Measurements from ENCODE around the gene WDR59. TPM values are rescaled to one million over a fixed set of nuclear protein-coding genes. Genes with fewer than 3 reads are reported as not detected.
A peak's percentile ranks its signal among the peaks of the same experiment; 100 is the strongest.
"Not testable (repeated sequence)": the region's sequence is repeated elsewhere in the genome, so short reads cannot be mapped to it uniquely, and the experiment has no call there.

WDR59 gene
- polyA plus RNA-seq (2013, experiment 1 of 2), result 51.8 TPM
- polyA plus RNA-seq (2013, experiment 2 of 2), result 49.5 TPM

- peak within 1 kb of the TSS; percentile 49 for H3K27ac ChIP-seq (ENCODE audit: low read depth, low read length, severe bottlenecking)
- 1 to 2% methylated on average over 45 to 53 of the region's 68 CpGs for WGBS, 2 experiments (ENCODE audit: insufficient coverage in 2 of 2)
- no peaks in the 10 kb centered on the region for H3K9me3 ChIP-seq (ENCODE audit: control insufficient read depth, low read length)
- peak within 1 kb of the TSS; percentile 98 for H3K4me3 ChIP-seq (ENCODE audit: extremely low read depth, insufficient read depth, low read length, poor library complexity, severe bottlenecking)
- peaks cover 13% of the 10 kb centered on the region for H3K36me3 ChIP-seq (ENCODE audit: control insufficient read depth, insufficient read depth, low read length)
- no peaks in the 10 kb centered on the region for H3K4me1 ChIP-seq (ENCODE audit: control insufficient read depth, insufficient read depth, low read length, poor library complexity, severe bottlenecking)
These were observed at the start of gene WDR59 for GRCh38 chr16:74984529-74985296. WDR59 (minus strand) TSS chr16:74985123; CDS start chr16:74985017, 106 bp downstream.

DNA sequence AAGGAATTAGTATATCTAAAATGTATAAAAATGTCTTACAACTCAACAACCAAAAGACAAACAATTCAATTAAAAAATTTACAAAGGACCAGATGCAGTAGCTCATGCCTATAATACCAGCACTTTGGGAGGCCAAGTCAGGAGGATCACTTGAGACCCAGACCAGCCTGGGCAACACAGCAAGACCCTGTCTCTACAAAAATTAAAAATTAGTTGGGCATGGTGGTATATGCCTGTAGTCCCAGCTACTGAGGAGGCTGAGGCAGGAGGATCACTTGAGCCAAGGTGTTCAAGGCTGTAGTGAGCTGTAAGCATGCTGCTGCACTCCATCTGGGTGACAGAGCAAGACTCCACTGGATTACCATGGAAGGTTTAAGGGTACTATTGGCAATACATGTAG is 47.7 kb upstream of the WDR59 start:
- H3K27ac ChIP-seq (ENCODE audit: low read depth, low read length, severe bottlenecking), result no peak overlapping the region
- no peaks in the 10 kb centered on the region for H3K9me3 ChIP-seq (ENCODE audit: control insufficient read depth, low read length)
- peaks cover 3% of the 10 kb centered on the region for H3K36me3 ChIP-seq (ENCODE audit: control insufficient read depth, insufficient read depth, low read length)
- no peaks in the 10 kb centered on the region for H3K4me1 ChIP-seq (ENCODE audit: control insufficient read depth, insufficient read depth, low read length, poor library complexity, severe bottlenecking)
- no peak overlapping the region for H3K4me3 ChIP-seq (ENCODE audit: extremely low read depth, insufficient read depth, low read length, poor library complexity, severe bottlenecking)

DNA sequence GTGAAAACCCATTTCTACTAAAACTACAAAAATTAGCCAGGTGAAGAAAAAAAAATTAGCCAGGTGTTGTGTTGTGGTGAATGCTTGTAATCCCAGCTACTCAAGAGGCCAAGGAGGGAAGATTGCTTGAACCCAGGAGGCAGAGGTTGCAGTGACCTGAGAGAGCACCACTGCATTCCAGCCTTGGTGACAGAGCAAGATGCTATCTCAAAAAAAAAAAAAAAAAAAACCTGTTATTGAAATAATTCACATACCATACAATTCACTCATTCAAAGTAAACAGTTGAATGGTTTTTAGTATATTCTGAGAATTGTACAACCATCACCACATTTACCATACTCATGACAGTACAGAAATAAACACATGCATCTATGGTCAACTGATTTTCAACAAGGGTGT is 44.9 kb upstream of the WDR59 start:
- no peak overlapping the region for H3K27ac ChIP-seq (ENCODE audit: low read depth, low read length, severe bottlenecking)

DNA sequence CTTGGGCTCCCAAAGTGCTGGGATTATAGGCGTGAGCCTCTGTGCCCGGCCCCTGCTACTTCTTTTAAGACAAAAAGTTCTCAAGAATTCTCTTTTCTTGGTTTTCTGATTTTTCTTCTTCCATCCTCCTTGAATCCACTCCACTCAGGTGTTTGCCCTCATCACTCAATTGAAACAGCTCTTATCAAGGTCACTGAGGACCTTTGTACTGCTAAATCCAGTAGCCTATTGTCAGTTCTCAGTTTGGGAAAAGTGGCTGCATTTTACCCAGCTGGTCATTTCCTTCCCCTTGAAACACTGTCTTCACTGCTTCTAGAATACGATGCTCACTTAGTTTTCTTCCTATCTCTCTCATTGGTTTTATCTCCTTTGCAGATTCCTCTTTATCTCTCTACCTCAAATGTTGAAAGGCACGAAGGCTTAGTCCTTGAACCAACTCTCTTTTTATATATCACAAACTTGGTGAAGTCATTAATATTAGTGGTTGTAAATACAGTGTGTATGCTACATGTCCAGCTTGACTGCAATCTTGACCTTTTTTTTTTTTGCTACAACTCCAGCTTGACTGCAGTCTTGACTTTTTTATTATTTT is 43.7 kb upstream of the WDR59 start:
- H3K27ac ChIP-seq (ENCODE audit: low read depth, low read length, severe bottlenecking), result no peak overlapping the region
- 94 to 96% methylated on average over 3 of the region's 4 CpGs for WGBS, 2 experiments (ENCODE audit: insufficient coverage in 2 of 2)
- H3K4me3 ChIP-seq (ENCODE audit: extremely low read depth, insufficient read depth, low read length, poor library complexity, severe bottlenecking), result no peak overlapping the region
- no peaks in the 10 kb centered on the region for H3K36me3 ChIP-seq (ENCODE audit: control insufficient read depth, insufficient read depth, low read length)
- peaks cover 3% of the 10 kb centered on the region for H3K4me1 ChIP-seq (ENCODE audit: control insufficient read depth, insufficient read depth, low read length, poor library complexity, severe bottlenecking)
- no peaks in the 10 kb centered on the region for H3K9me3 ChIP-seq (ENCODE audit: control insufficient read depth, low read length)

More for the DNA sequence above, 44.9 kb upstream of the WDR59 start:
- Histone ChIP-seq H3K4me1 (ENCODE audit: control insufficient read depth, insufficient read depth, low read length, poor library complexity, severe bottlenecking) (peaks cover 3% of the 10 kb centered on the region), H3K9me3 (ENCODE audit: control insufficient read depth, low read length) (no peaks in the 10 kb centered on the region), H3K36me3 (ENCODE audit: control insufficient read depth, insufficient read depth, low read length) (no peaks in the 10 kb centered on the region), H3K4me3 (ENCODE audit: extremely low read depth, insufficient read depth, low read length, poor library complexity, severe bottlenecking) (no peak overlapping the region)

DNA sequence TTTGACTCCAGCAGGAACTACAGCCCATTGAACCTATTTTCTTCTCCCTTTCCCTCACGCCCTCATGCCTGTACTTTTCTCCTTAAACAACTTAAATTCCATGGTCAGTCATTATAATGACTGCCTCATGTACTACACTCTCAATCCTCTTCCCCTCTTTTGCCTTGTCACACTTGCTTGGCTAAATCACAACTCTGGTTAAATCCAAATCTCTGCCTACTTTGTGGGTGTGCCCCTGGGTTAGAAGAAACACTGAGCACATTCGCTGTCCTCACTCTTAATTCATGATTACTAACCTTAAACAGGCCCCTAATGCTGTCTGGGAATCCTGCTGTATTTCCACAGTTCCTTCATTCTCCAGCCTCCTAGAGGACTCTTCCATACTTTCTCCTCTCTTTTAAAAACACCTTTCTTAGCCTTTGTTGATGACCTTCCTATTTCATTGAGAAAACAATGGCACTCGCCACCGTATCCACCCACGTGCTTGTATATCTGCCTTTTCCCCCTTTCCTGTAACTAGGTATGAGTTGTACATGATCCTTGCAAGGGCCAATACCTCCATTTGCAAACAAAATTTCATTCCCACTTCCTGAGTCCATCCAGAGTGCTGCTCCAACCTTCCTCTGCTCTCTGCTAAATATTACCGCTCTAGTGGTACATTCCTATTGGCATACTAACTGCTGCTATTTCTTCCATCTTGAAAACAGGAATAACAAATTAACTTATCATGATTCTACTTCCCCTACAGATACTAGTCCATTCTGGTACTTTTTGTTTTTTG is 42.8 kb upstream of the WDR59 start:
- WGBS, 2 experiments (ENCODE audit: insufficient coverage in 2 of 2), result 95 to 97% methylated on average over 3 to 4 of the region's 6 CpGs
- no peak overlapping the region for H3K27ac ChIP-seq (ENCODE audit: low read depth, low read length, severe bottlenecking)
- H3K9me3 ChIP-seq (ENCODE audit: control insufficient read depth, low read length), result no peaks in the 10 kb centered on the region
- peaks cover 3% of the 10 kb centered on the region for H3K4me1 ChIP-seq (ENCODE audit: control insufficient read depth, insufficient read depth, low read length, poor library complexity, severe bottlenecking)
- H3K4me3 ChIP-seq (ENCODE audit: extremely low read depth, insufficient read depth, low read length, poor library complexity, severe bottlenecking), result no peak overlapping the region
- H3K36me3 ChIP-seq (ENCODE audit: control insufficient read depth, insufficient read depth, low read length), result no peaks in the 10 kb centered on the region

- no peaks in the 10 kb centered on the region for H3K9me3 ChIP-seq (ENCODE audit: control insufficient read depth, low read length)
- peaks cover 3% of the 10 kb centered on the region for H3K4me1 ChIP-seq (ENCODE audit: control insufficient read depth, insufficient read depth, low read length, poor library complexity, severe bottlenecking)
- 100% methylated on average over 1 of the region's 2 CpGs; no CpG with 5 or more reads in 1 of the 2 experiments for WGBS, 2 experiments (ENCODE audit: insufficient coverage in 2 of 2)
- no peak overlapping the region for H3K27ac ChIP-seq (ENCODE audit: low read depth, low read length, severe bottlenecking)
- H3K4me3 ChIP-seq (ENCODE audit: extremely low read depth, insufficient read depth, low read length, poor library complexity, severe bottlenecking), result no peak overlapping the region
- no peaks in the 10 kb centered on the region for H3K36me3 ChIP-seq (ENCODE audit: control insufficient read depth, insufficient read depth, low read length)
These were observed 42.0 kb upstream of the WDR59 start for GRCh38 chr16:75026892-75027391.

GRCh38 chr16:75026239-75026891 is 41.4 kb upstream of the WDR59 start:
- H3K9me3 ChIP-seq (ENCODE audit: control insufficient read depth, low read length); H3K4me1 ChIP-seq (ENCODE audit: control insufficient read depth, insufficient read depth, low read length, poor library complexity, severe bottlenecking); H3K4me3 ChIP-seq (ENCODE audit: extremely low read depth, insufficient read depth, low read length, poor library complexity, severe bottlenecking); H3K36me3 ChIP-seq (ENCODE audit: control insufficient read depth, insufficient read depth, low read length); H3K27ac ChIP-seq (ENCODE audit: low read depth, low read length, severe bottlenecking): not testable (repeated sequence)
- 88 to 98% methylated on average over 5 to 7 of the region's 10 CpGs for WGBS, 2 experiments (ENCODE audit: insufficient coverage in 2 of 2)

- 96 to 100% methylated on average over 1 to 2 of the region's 3 CpGs for WGBS, 2 experiments (ENCODE audit: insufficient coverage in 2 of 2)
- peaks cover 8% of the 10 kb centered on the region for H3K9me3 ChIP-seq (ENCODE audit: control insufficient read depth, low read length)
- H3K36me3 ChIP-seq (ENCODE audit: control insufficient read depth, insufficient read depth, low read length), result peaks cover 6% of the 10 kb centered on the region
- H3K27ac ChIP-seq (ENCODE audit: low read depth, low read length, severe bottlenecking), result no peak overlapping the region
- peaks cover 3% of the 10 kb centered on the region for H3K4me1 ChIP-seq (ENCODE audit: control insufficient read depth, insufficient read depth, low read length, poor library complexity, severe bottlenecking)
- H3K4me3 ChIP-seq (ENCODE audit: extremely low read depth, insufficient read depth, low read length, poor library complexity, severe bottlenecking), result no peak overlapping the region
These were observed 40.8 kb upstream of the WDR59 start for GRCh38 chr16:75025761-75026160.

DNA sequence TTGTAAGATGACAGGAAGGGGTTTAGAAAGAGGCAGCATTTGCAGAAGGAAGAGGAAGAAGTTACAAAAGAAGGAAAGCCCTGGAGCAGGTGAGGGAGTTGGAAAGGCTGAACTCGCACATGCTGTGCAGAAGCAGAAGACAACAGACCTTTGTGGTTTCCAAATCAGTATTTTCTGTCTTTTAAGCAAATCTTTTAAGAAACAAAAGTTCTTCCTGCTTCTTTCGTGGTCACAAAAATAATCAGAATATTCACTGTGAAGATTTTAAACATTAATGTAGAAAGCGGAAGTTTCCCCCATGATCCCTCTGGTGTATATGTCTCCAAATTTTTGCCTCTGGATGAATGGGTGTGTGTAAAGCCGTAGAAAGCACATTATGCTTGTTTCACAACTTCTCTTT is 39.7 kb upstream of the WDR59 start:
- WGBS, 2 experiments (ENCODE audit: insufficient coverage in 2 of 2), result 100% methylated on average over 1 of the region's 4 CpGs
- peaks cover 3% of the 10 kb centered on the region for H3K4me1 ChIP-seq (ENCODE audit: control insufficient read depth, insufficient read depth, low read length, poor library complexity, severe bottlenecking)
- H3K4me3 ChIP-seq (ENCODE audit: extremely low read depth, insufficient read depth, low read length, poor library complexity, severe bottlenecking), result no peak overlapping the region
- H3K36me3 ChIP-seq (ENCODE audit: control insufficient read depth, insufficient read depth, low read length), result peaks cover 8% of the 10 kb centered on the region
- H3K27ac ChIP-seq (ENCODE audit: low read depth, low read length, severe bottlenecking), result no peak overlapping the region
- peaks cover 10% of the 10 kb centered on the region for H3K9me3 ChIP-seq (ENCODE audit: control insufficient read depth, low read length)

DNA sequence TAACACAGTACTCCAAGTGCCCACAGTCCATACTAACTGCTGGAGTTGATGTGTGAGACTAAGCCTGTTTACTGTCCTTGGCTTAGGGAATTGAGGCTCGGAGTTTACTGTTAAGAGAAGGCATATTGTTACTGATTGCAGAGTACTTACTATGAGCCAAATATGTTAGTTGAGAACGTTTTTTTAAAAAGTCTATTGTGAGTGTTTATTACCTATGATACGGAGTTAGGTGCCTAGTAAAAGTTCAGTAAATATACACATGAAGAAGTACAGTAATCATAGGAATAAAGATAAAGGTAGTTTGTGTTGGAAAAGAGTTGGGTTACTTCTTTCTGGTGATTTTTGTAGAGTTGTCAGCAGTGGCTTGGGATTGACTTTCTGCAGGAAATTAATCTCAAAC is 39.3 kb upstream of the WDR59 start:
- peaks cover 8% of the 10 kb centered on the region for H3K36me3 ChIP-seq (ENCODE audit: control insufficient read depth, insufficient read depth, low read length)
- H3K27ac ChIP-seq (ENCODE audit: low read depth, low read length, severe bottlenecking), result no peak overlapping the region
- no peak overlapping the region for H3K4me3 ChIP-seq (ENCODE audit: extremely low read depth, insufficient read depth, low read length, poor library complexity, severe bottlenecking)
- peaks cover 10% of the 10 kb centered on the region for H3K9me3 ChIP-seq (ENCODE audit: control insufficient read depth, low read length)
- H3K4me1 ChIP-seq (ENCODE audit: control insufficient read depth, insufficient read depth, low read length, poor library complexity, severe bottlenecking), result peaks cover 3% of the 10 kb centered on the region
- 71 to 94% methylated on average over 2 of the region's 3 CpGs for WGBS, 2 experiments (ENCODE audit: insufficient coverage in 2 of 2)
